Gastrocnemius medialis (tissue), 4 donors: ENCODE measurements around the gene MAP1LC3B. TPM values are rescaled to one million over a fixed set of nuclear protein-coding genes. Genes with fewer than 3 reads are reported as not detected.
A peak's percentile ranks its signal among the peaks of the same experiment; 100 is the strongest.
"Not testable (repeated sequence)": the region's sequence is repeated elsewhere in the genome, so short reads cannot be mapped to it uniquely, and the experiment has no call there.

Experiments used
- ATAC-seq, 2 donors: fragments of 150-250 bp; one replicate each; pipeline ENCODE4 v1.9.1; 2016
- DNase-seq, 2 donors: peaks; one replicate each; pipeline ENCODE4 v3.0.0-alpha.2; 2019
- H3K27ac ChIP-seq, 4 donors: fragments of 200-600 bp; sonication (generic); 1 replicate in 1 of 4; 2 replicates in 3 of 4; pipeline ENCODE4 v1.5.1; 2016 to 2018; ENCODE audit warnings: mild to moderate bottlenecking in 2 of 4, moderate library complexity in 1 of 4
- H3K27me3 ChIP-seq, 3 donors: fragments of 200-600 bp; sonication (generic) in 2 of 3; 1 replicate in 1 of 3; 2 replicates in 2 of 3; pipeline versions ENCODE4 v1.5.1 to v1.6.0; 2016 to 2019; ENCODE audit warnings: mild to moderate bottlenecking in 1 of 3, moderate library complexity in 1 of 3
- H3K36me3 ChIP-seq, 2 donors: fragments of 200-600 bp; sonication (generic) in 1 of 2; one replicate each; pipeline ENCODE4 v1.5.1; 2017 to 2018
- H3K4me1 ChIP-seq, 2 donors: fragments of 200-600 bp; sonication (generic) in 1 of 2; one replicate each; pipeline ENCODE4 v1.5.1; 2016 to 2017; ENCODE audit warnings: mild to moderate bottlenecking in 2 of 2
- H3K4me3 ChIP-seq, 4 donors: fragments of 200-600 bp; sonication (generic) in 3 of 4; 1 replicate in 1 of 4; 2 replicates in 3 of 4; pipeline ENCODE4 v1.5.1; 2016 to 2019; ENCODE audit warnings: mild to moderate bottlenecking in 2 of 4
- H3K9me3 ChIP-seq, 3 donors: fragments of 200-600 bp; sonication (generic) in 2 of 3; 1 replicate in 1 of 3; 2 replicates in 2 of 3; pipeline ENCODE4 v1.5.1; 2016 to 2019
- POLR2A ChIP-seq, 2 donors: fragments of 450-650 bp; IDR thresholded peaks; one replicate each; pipeline ENCODE4 v1.6.1; 2017; ENCODE audit warnings: antibody characterized with exemption in 2 of 2, mild to moderate bottlenecking in 2 of 2, moderate library complexity in 2 of 2
- in situ Hi-C, 4 donors: fragments of 200-750 bp; cut with MboI; loops; one replicate each; pipeline versions ENCODE4 v1.15.0 to v1.8.0; 2017; ENCODE audit warnings: low sequenced_read_pairs in 4 of 4
- intact Hi-C: fragments of 100-400 bp; cut with DNase I; formaldehyde crosslinking; loops from one replicate; pipeline ENCODE4 v1.15.1; 2023; ENCODE audit warnings: low total_unique reads
- total RNA-seq, 4 donors: library from RNA; depleted of rRNA; stranded (reverse); fragments of >200 nt; gene quantifications; one replicate each; pipeline versions ENCODE4 v1.1.0 to v1.2.3, GENCODE V29; 2016
- TF ChIP-seq, protein P1 (sequence below), 5 experiments: fragments of 450-650 bp in 3 of 5; fragments of 200-600 bp in 2 of 5; sonication (generic) in 2 of 5; IDR thresholded peaks in 4 of 5; conservative IDR thresholded peaks in 1 of 5; 1 replicate in 4 of 5; 2 replicates in 1 of 5; pipeline ENCODE4 v1.5.1; 2016 to 2019; ENCODE audit warnings: antibody characterized with exemption in 5 of 5, mild to moderate bottlenecking in 3 of 5, moderate library complexity in 3 of 5

The MAP1LC3B gene
- total RNA-seq, 4 donors from 2014 or later: 76.3 to 165 (median 122) TPM

DNA sequence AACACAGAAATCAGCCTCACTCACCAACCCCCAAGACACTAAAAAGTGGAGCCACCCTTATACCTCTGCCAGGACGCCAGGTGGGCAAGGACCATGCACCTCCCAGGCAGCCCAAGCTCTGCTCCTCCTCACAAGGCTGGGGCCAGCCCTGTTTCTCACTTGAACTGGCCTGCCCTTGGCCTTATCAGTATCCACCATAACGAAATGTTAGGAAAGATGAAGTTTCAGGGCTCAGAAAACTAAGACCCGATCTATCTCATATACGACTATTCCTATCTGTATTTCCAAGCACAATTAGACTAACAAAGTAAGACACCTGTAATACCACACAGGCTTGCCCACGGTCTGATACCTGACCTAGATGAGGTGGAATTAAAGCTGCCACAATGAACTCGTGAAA is 15.5 kb upstream of the MAP1LC3B start:
- intact Hi-C loops (no loop called here), in situ Hi-C loops (loop anchor here in 2 of 4 donors (10.0 to 25.0 kb wide), 3 partner anchors 52 to 814 kb away; partner anchors contain the start of genes FOXC2 (in 1 of the 2), KLHDC4 (in 1 of the 2) and MTHFSD (in 1 of the 2))
- no peak for ATAC-seq

DNA sequence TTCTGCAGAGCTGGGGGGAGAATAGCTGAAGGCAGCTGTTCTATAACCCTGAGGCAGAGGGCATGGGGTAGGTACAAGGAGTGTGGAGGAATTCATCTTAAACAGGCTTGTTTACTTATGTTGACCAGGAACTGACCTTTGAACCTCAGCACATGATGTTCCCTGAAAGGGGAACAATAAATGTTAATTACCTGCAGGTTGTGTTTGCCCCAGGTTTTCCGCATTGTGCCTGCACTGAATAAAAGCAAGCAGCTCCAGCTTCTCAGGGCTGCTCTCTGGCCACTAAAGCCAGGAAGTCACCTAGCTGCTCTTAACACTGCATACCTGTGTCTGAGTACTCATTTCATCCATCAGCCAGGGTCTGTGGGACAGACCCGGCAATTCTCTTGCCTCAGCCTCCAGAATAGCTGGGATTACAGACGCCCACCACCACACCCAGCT is 12.8 kb upstream of the MAP1LC3B start:
- intact Hi-C loops: not testable (repeated sequence)

More for the DNA sequence above, 15.5 kb upstream of the MAP1LC3B start:
- Histone ChIP-seq H3K36me3 (no peaks in the 10 kb centered on the region), H3K27ac (peak overlapping the region; percentile 93 to 97 (median 94)), H3K27me3 (no peaks in the 10 kb centered on the region), H3K9me3 (no peaks in the 10 kb centered on the region), H3K4me1 (peaks cover 70 to 71% of the 10 kb centered on the region in 2 donors), H3K4me3 (no peak overlapping the region)
- no peak for TF ChIP-seq POLR2A (IDR thresholded peaks at IDR 0.05)
- TF ChIP-seq, protein P1, sequence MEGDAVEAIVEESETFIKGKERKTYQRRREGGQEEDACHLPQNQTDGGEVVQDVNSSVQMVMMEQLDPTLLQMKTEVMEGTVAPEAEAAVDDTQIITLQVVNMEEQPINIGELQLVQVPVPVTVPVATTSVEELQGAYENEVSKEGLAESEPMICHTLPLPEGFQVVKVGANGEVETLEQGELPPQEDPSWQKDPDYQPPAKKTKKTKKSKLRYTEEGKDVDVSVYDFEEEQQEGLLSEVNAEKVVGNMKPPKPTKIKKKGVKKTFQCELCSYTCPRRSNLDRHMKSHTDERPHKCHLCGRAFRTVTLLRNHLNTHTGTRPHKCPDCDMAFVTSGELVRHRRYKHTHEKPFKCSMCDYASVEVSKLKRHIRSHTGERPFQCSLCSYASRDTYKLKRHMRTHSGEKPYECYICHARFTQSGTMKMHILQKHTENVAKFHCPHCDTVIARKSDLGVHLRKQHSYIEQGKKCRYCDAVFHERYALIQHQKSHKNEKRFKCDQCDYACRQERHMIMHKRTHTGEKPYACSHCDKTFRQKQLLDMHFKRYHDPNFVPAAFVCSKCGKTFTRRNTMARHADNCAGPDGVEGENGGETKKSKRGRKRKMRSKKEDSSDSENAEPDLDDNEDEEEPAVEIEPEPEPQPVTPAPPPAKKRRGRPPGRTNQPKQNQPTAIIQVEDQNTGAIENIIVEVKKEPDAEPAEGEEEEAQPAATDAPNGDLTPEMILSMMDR (IDR thresholded peaks at IDR 0.05 in 4 of 5, conservative IDR thresholded peaks at IDR 0.05 in 1 of 5): no peak
- DNase-seq: no peak

DNA sequence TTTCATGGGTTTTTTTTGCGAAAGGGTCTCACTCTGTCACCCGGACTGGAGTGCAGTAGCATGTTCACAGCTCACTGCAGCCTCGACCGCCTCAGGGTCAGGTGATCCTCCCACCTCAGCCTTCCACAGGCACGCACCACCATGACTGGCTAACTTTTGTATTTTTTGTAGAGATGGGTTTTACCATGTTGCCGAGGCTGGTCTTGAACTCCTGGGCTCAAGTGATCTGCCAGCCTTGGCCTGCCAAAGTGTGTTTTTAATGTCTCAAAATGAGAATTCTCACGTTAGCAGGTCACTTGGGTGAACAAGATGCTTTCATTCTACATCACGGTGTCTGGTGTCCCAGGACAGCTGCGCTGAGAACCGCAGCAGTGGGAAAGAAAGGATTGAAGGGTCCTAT is 11.7 kb upstream of the MAP1LC3B start:
- intact Hi-C loops: loop anchor here (2.0 to 10.0 kb wide), 2 partner anchors 22 to 716 kb away; no protein-coding TSS in a partner anchor
- no peak for ATAC-seq
- no peaks in the 10 kb centered on the region for H3K27me3 ChIP-seq
- H3K4me3 ChIP-seq: peak overlapping the region; percentile 53 to 83 (median 80)
- H3K4me1 ChIP-seq: peaks cover 58 to 68% of the 10 kb centered on the region in 2 donors
- peak overlapping the region; percentile 83 to 97 (median 94) for H3K27ac ChIP-seq
- DNase-seq: no peak
- in situ Hi-C loops: loop anchor here in 2 of 4 donors (25.0 kb wide), 2 partner anchors 382 to 818 kb away; partner anchors contain the start of genes FOXC2 (in 1 of the 2), KLHDC4 (in 1 of the 2) and MTHFSD (in 1 of the 2)
- TF ChIP-seq, protein P1 (IDR thresholded peaks at IDR 0.05 in 4 of 5, conservative IDR thresholded peaks at IDR 0.05 in 1 of 5): no peak
- no peak for TF ChIP-seq POLR2A (IDR thresholded peaks at IDR 0.05)
- no peaks in the 10 kb centered on the region for H3K9me3 ChIP-seq
- no peaks in the 10 kb centered on the region for H3K36me3 ChIP-seq

More for the DNA sequence above, 12.8 kb upstream of the MAP1LC3B start:
- not testable (repeated sequence) for H3K27me3 ChIP-seq, DNase-seq, ATAC-seq, H3K36me3 ChIP-seq, H3K9me3 ChIP-seq
- H3K27ac ChIP-seq: peak overlapping the region; percentile 83 to 97 (median 94)
- peaks cover 69 to 74% of the 10 kb centered on the region in 2 donors for H3K4me1 ChIP-seq
- in situ Hi-C loops: loop anchor here in 2 of 4 donors (10.0 to 25.0 kb wide), 3 partner anchors 55 to 817 kb away; partner anchors contain the start of genes FOXC2 (in 1 of the 2), KLHDC4 (in 1 of the 2) and MTHFSD (in 1 of the 2)
- H3K4me3 ChIP-seq: peak overlapping the region in 1 of 4 donors; percentile 80

DNA sequence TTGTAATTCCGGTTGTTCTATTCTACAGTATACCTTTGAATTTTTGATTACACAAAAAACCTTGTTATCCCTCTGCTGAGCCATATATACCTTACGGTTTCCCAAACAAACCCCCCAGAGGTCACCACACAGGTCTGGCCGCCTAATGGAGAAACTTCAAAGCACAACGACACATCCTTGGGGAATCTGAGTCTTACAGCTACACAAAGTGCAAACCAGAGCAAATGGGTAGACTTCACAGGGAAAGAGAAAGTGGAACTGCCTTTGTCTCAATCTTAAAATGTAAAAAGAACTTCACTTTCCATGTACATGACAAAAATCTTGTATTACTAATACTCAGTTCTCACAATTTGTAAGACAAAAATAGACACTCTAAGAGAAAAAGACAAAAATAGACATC is 11.3 kb upstream of the MAP1LC3B start:
- Histone ChIP-seq H3K4me3 (peak overlapping the region; percentile 53 to 83 (median 80)), H3K9me3 (no peaks in the 10 kb centered on the region), H3K4me1 (peaks cover 53 to 63% of the 10 kb centered on the region in 2 donors), H3K27me3 (no peaks in the 10 kb centered on the region), H3K27ac (peak overlapping the region; percentile 83 to 97 (median 94)), H3K36me3 (no peaks in the 10 kb centered on the region)
- TF ChIP-seq, protein P1 (IDR thresholded peaks at IDR 0.05 in 4 of 5, conservative IDR thresholded peaks at IDR 0.05 in 1 of 5): peak in 1 of 5 experiments; percentile 31
- no peak for TF ChIP-seq POLR2A (IDR thresholded peaks at IDR 0.05)
- intact Hi-C loops (loop anchor here (2.0 to 10.0 kb wide), 2 partner anchors 22 to 716 kb away; no protein-coding TSS in a partner anchor), in situ Hi-C loops (loop anchor here in 2 of 4 donors (25.0 kb wide), 2 partner anchors 381 to 819 kb away; partner anchors contain the start of genes FOXC2 (in 1 of the 2), KLHDC4 (in 1 of the 2) and MTHFSD (in 1 of the 2))
- DNase-seq: no peak
- no peak for ATAC-seq
